ENCODE results near the gene NOM1. TPM values are rescaled to one million over a fixed set of nuclear protein-coding genes. Genes with fewer than 3 reads are reported as not detected.

Gene NOM1
- total RNA-seq, 1 experiment from 2014 or later, result 14.1 TPM

DNA sequence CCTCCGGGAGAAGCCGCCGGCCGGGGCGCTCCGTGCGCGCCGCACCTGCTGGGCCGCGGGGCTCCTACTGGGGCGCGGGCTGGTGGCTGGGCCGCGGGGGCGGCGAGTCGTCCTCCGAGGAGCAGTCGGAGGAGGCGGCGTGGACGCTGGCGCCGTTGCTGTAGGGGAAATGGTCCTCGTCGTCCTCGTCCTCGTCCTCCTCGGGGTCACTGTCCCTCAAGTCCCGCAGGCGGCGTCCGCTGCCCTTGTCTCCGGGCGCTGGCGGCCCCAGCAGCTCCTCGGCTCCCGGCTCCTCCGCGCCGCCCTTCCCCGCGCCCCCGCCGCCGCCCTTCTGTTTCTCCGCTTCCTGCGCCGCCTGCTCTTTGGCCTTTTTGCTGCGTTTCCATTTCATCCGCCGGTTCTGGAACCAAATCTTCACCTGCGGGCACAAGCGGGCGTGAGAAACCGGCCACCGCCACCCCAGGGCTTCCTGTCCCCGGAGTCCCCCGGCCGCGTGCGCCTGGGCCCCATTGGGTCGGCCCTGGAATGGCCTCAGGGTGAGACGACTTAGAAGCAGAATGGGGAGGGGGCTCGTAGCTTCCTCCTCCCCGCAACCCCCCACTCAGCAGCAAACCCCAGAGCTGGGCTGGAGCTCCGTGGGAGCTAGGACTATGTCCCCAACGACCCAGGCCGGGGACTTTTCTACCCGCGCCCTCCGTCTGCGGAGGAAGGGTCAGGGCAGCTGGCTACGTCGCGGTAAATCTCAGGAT, 56.1 kb downstream of the NOM1 start:
- DNase-seq (ENCODE audit: low read depth), result no peak

- DNase-seq (ENCODE audit: low read depth), result no peak
Observed at GRCh38 chr7:157006205-157006747, 56.8 kb downstream of the NOM1 start.

- no peak for DNase-seq (ENCODE audit: low read depth)
Observed at GRCh38 chr7:157006829-157007469, 57.4 kb downstream of the NOM1 start.

DNA sequence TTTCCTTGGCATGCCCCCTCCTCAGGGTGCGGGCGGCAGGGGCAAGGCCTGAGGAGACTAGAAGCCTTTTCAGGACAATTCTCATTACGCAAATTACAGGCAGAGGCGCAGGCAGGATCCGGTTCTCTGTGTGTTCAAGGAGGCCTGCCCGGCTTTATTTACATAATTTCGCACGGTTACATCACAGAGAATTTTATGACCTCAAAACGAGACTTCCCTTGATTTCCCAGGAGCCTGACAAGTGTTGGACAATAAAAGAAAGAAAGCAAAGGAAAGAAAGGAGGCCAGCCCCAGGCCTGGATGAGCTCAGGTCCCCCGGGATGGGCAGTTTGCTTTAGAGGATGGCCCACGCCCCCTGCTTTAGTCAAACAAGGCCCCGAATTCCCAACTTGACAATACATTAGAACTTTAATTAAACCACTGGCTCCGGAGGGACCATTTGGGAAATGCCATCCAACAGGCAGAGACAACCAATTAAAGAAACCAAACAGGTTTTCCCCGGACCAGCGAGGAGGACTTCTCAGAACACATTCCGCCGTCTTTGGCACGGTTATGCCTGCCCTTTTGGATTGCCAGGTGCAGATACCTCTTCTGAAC, 58.1 kb downstream of the NOM1 start:
- DNase-seq (ENCODE audit: low read depth), result no peak

DNA sequence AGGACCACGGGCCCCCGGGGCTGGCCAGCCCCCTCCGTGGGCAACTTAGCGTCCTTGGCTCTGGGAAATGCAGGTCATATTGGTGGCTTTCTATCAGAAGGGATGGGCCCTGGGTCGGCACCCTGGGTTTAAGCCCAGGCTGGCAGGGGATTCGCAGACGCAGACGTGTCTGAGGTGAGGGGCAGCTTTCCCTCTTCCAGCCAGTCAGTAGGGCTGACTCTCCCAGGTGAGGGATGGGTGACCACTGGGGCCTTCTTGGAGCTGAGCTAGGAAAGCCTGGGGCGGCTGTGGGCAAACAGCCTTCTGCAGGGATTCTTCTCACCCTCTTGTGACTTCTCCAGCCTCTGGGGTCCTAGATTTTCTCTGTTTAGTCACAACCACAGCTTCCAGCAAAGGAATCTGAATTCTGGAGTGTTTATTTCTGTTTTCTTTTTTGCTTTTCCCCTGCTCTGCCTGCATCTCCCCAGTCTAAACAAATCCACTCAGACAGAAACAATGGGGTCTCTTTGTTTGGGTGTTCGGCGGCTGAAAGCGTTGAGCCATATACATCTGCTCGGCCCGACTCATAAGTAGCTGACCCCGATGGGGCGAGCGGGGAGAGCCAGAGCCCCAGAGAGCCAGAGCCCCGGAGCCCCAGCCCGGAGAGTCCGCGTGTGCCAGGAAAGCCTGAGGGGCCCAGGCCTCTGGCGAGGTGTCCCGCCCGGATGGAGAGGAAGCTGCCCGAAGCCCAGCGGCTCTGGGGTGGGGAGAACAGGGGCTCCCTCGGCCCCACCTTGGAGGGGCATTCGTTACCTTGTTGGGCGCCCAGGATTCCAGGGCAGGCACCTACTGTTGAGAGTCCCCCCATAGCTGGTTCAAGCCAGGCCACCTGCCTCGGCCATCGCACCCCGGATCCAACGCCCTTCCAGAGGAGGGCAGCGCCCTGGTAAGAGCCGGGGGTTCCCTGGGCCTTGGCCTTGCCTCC, 59.0 kb downstream of the NOM1 start:
- no peak for DNase-seq (ENCODE audit: low read depth)

GRCh38 chr7:157009170-157009777, 59.8 kb downstream of the NOM1 start:
- no peak for DNase-seq (ENCODE audit: low read depth)

GRCh38 chr7:157009778-157010587, 60.5 kb downstream of the NOM1 start:
- DNase-seq (ENCODE audit: low read depth), result no peak

GRCh38 chr7:157010588-157011332, 61.2 kb downstream of the NOM1 start, which contains the start of gene MNX1:
MNX1 (minus strand) TSS chr7:157010663; CDS start chr7:157010350, 313 bp downstream.
- DNase-seq (ENCODE audit: low read depth), result peak; percentile 41

DNA sequence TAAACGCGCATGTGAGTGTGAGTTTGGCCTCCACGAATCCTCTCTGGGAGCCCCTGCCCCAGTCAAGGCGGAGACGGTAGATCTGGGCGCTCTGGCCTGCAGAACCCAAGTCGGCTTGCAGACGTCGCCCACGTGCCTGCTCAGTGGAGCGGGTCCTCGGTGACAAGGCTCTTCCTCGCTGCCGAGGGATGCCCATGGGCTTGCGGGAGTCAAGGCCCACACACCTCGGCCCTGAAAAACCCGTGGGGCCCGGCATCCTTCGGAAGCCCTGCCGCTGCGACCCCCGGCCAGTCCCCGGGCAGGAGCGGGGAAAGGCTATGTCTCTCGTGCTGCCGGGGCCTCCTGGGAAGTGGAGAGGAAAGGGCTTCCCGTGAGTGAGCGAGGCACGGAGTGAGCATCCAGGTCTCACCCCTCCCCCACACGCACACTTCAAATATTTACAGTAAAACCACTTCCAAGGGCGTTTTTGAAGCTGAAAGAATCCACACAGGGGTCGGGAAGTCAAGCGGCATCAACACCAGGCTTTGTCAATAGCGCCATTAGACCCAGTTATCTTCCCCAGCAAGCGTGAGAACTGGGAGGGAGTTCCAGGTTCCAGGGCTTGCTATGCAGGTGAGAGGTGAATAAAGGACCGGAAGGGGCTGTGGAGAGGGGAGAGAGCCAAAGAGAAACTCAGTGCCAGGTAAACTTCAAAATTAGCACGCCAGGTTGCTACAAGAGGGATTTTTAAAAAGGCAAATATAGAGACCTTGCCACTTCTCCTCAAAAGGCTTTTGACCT, 62.0 kb downstream of the NOM1 start:
- DNase-seq (ENCODE audit: low read depth), result no peak

GRCh38 chr7:157012113-157012547, 62.6 kb downstream of the NOM1 start:
- peak; percentile 24 for DNase-seq (ENCODE audit: low read depth)

- DNase-seq (ENCODE audit: low read depth), result no peak
Observed at GRCh38 chr7:157013101-157013500, 63.6 kb downstream of the NOM1 start.

DNA sequence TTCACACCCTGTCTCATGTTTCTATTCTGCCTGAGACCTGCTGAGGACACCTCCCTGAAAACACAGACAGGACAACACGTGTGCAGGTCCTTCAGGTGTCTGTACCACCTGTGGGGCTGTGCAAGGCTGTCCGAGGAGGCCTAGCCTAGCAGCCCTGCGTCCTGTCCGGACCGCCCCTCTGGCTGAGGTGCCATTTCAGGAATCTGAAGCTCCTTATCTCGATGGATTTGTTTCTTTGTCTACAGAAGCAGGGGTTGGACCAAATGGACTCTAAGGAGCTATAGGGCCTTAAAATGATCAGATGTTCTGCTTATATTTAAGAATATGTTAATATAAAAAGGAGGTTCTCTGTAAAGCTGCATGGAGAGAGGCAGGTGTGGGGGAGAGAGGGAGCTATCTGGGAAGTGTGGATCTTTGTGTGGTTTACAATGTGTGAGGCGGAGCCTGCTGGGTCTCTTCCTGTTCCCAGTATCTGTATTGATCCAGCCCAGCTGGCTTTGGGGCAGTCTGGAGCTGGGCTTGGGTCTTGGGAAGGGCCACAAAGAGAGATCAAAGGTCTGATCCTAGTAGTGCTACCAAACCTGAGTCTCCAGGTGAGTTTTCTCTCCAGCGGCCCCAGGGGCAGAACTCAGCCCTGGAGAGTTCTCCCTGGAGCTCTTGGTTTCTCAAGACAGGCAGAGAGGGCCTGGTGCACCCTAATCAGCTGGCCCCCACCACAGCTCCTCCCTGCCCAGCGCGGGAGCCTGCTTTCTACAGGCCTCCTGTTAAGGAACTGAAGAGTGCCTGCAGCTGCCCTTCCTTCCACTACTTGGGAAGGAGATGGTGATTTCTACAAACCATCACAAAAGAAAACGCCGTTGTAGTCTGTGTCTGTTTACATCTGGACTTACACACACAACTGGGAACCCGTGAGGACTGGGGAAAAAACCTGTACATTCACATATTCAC, 64.4 kb downstream of the NOM1 start:
- no peak for DNase-seq (ENCODE audit: low read depth)

- no peak for DNase-seq (ENCODE audit: low read depth)
Observed at GRCh38 chr7:157014635-157015555, 65.4 kb downstream of the NOM1 start.

GRCh38 chr7:157016024-157016351, 66.5 kb downstream of the NOM1 start:
- no peak for DNase-seq (ENCODE audit: low read depth)

DNA sequence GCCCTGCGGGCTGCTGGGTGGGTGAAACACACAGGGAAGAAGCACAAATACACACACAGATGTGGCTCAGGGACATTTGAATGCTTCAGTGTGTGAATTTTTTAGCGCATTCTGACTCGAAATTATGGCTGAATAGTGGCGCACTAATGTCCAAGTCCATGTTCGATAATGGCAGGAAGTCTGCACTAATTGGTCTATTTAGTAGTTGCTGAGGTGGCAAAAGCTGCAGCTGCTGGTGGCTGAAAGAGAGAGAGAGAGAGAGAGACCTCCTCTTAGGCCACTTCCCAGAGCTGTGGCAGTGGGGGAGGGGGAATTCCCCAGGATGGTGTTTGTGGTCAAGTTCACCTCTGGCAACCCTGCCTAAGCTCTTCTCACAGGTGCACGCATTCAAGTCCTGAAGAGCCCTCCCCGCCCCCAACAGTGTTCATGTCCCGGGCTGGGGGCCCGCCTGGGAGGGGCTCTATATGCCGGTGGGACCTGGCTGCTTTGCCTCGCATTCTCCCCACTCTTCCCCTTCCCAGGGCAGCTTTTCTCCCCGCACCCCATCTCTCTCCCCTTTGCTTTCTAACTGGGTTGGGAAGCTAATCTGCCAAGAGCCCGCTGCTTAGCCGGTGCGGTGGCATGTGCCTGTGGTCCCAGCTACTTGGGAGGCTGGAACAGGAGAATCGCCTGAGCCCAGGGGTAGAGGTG, 67.0 kb downstream of the NOM1 start:
- DNase-seq (ENCODE audit: low read depth), result no peak

DNA sequence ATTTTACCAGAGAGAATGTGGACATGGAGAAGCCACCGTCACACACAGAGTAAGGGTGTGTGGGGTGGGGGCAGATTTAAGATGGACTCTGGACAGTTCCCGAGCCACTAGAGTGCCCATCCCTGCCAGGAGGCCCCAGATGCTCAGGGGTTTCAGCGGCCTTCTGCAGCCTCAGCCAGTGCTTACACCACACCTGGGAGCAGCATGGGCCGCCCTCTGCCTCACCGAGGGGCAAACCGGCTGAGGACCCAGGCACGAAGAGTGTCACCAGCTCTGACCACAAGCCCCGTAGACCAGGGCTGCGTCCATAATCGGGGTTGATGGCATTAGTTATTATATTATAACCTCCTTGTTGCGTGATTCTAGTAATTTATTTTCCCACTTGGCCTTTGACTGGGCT, 67.6 kb downstream of the NOM1 start:
- DNase-seq (ENCODE audit: low read depth), result no peak
